DLD1 (cell line): ENCODE measurements around the gene KBTBD3.
"Not testable (repeated sequence)": the region's sequence is repeated elsewhere in the genome, so short reads cannot be mapped to it uniquely, and the experiment has no call there.

Source experiments
- in situ Hi-C: cut with HindIII; loops from 2 replicates; pipeline ENCODE4 v1.10.0; 2017; ENCODE audit warnings: low sequenced_read_pairs

Gene KBTBD3

DNA sequence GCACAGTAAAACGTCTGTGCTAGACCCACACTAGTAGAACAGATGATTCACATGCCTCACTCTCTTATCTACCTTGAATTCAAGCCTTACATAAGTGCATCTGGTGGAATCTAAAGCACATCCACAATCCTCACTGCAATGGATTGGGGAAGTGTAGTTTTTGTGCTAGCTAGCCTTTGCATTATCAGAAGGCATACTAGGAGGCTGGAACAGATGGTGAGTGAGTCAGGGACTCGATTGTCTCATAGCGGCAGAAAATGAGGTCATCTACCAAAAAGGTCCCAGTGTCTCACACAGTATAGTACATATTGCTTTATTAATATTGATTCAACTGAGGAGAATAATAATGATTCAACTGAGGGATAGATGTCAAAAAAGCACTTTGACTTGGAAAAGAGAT, 64.4 kb downstream of the KBTBD3 start:
- in situ Hi-C loops: no loop called here

DNA sequence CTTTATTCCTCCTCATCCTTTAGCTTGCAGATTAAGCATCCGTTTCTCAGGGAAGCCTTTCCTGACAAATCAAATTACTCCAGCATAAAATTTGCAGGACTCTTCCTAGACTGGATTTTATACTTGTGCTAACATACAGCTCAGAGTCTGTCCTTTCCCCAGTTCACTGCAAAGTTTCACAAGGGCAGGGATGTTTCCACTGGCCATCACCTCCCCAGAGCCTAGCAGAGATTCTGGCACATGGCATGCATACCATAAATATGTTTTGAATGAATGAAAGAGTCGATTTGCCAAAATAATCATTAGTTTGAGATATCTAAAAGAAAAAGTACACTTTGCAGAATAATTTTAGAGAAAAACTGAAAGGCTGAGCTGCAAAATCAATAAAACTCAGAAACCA, 65.7 kb downstream of the KBTBD3 start:
- in situ Hi-C loops: no loop called here

DNA sequence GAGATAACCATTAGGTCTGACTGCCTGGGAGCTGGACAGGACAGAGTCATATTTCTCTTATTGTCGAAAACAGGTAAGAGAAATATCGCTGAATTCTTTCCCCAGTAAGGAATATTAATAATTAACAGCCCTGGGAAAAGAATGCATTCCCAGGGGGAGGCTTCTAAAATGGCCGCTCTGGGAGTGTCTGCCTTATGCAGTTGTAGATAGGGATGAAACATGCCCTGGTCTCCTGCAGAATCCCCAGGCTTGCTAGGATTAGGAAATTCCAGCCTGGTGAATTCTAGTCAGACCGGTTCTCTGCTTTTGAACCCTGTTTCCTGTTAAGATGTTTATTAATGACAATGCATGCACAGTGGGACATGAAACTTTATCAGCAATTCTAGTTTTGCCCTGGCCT, 74.1 kb downstream of the KBTBD3 start:
- in situ Hi-C loops: not testable (repeated sequence)

DNA sequence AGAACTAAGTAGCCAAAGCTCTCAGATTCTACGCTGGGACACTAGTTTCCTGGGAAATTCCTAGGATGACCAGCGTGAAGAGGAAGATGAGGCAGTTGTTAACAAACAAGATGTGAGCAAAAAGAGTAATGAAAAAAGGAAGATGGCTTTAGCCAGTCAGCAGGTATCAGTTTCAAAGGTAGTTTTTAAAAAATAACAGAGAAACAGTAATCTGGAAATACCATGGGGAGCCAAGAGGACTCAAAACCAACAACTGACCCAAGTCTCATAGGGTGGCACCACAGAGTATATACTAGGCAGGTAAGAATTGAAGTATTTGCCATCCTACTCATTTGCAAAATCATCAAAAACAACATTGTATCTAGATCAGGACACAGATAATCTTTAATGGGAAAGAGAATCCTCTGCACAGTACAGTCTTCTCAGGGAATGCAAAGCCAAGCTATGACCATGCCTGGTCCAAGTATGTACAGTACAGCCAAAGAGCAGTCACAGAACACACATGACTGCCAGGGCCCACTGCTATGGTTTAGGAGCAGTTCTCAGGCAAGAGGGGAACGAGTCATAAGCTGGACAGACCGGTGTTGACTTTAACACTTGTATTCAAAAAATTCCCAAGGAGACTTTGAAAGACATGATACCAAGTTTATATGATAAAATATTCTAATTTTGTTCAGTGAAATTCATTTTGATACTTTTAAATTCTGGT, 75.7 kb downstream of the KBTBD3 start:
- in situ Hi-C loops: no loop called here
